Neural cell (in vitro differentiated cells): ENCODE data around the gene DCC. TPM values are rescaled to one million over a fixed set of nuclear protein-coding genes. Genes with fewer than 3 reads are reported as not detected.

Experiments
- H2AFZ ChIP-seq: fragments of 200-600, 300-800 bp; sonication (generic), shearing (Covaris generic); 2 replicates; pipeline ENCODE4 v1.6.0; 2014; ENCODE audit warnings: low read depth, mild to moderate bottlenecking, antibody characterized with exemption, low read length, moderate library complexity
- H3F3A ChIP-seq: fragments of 200-600 bp; shearing (Covaris generic); 2 replicates; pipeline ENCODE4 v1.6.1; 2016; ENCODE audit warnings: mild to moderate bottlenecking, moderate library complexity, mixed read lengths, antibody characterized with exemption, low read length; ENCODE audit not compliant: insufficient read depth, poor library complexity, severe bottlenecking
- H3K27ac ChIP-seq: fragments of 200-600, 300-800 bp; sonication (generic), shearing (Covaris generic); 2 replicates; pipeline ENCODE4 v1.5.1; 2014; ENCODE audit warnings: mild to moderate bottlenecking, low read length, moderate library complexity
- H3K27me3 ChIP-seq: fragments of 300-800, 200-600 bp; sonication (generic), shearing (Covaris generic); 2 replicates; pipeline ENCODE4 v1.6.0; 2014; ENCODE audit warnings: mild to moderate bottlenecking, low read depth, low read length, moderate library complexity; ENCODE audit not compliant: insufficient read depth
- H3K36me3 ChIP-seq: fragments of 300-800, 200-600 bp; sonication (generic), shearing (Covaris generic); 2 replicates; pipeline ENCODE4 v1.5.1; 2014; ENCODE audit warnings: mild to moderate bottlenecking, antibody characterized with exemption, low read length, moderate library complexity; ENCODE audit not compliant: insufficient read depth
- H3K4me2 ChIP-seq: fragments of 300-800, 200-600 bp; sonication (generic), shearing (Covaris generic); 2 replicates; pipeline ENCODE4 v1.6.0; 2014; ENCODE audit warnings: mild to moderate bottlenecking, low read length
- H3K4me3 ChIP-seq: fragments of 300-800, 200-600 bp; sonication (generic), shearing (Covaris generic); 2 replicates; pipeline ENCODE4 v1.5.1; 2014; ENCODE audit warnings: mild to moderate bottlenecking, low read length, moderate library complexity
- H3K79me2 ChIP-seq: fragments of 200-600 bp; shearing (Covaris generic); replicated peaks from 2 replicates; pipeline ENCODE4 v1.6.0; 2014; ENCODE audit warnings: mild to moderate bottlenecking, low read length, moderate library complexity; ENCODE audit not compliant: insufficient read depth
- H3K9ac ChIP-seq: fragments of 300-800, 200-600 bp; sonication (generic), shearing (Covaris generic); 2 replicates; pipeline ENCODE4 v1.6.1; 2016; ENCODE audit warnings: mild to moderate bottlenecking, low read length, mixed read lengths
- H3K9me2 ChIP-seq: fragments of 200-600 bp; shearing (Covaris generic); 2 replicates; pipeline ENCODE4 v1.6.1; 2016; ENCODE audit warnings: mild to moderate bottlenecking, low read length, mixed read lengths; ENCODE audit not compliant: insufficient read depth
- H3K9me3 ChIP-seq: fragments of 200-600, 300-800 bp; sonication (generic), shearing (Covaris generic); 2 replicates; pipeline ENCODE4 v1.6.1; 2016; ENCODE audit warnings: mild to moderate bottlenecking, mixed run types, low read length, moderate library complexity, mixed read lengths
- H4K20me1 ChIP-seq: fragments of 200-600 bp; shearing (Covaris generic); 2 replicates; pipeline ENCODE4 v1.6.1; 2016; ENCODE audit warnings: mild to moderate bottlenecking, mixed run types; ENCODE audit not compliant: insufficient read depth
- CTCF ChIP-seq: fragments of 450-650 bp; IDR thresholded peaks from 2 replicates; pipeline ENCODE4 v1.5.1; 2014; ENCODE audit warnings: antibody characterized with exemption, mild to moderate bottlenecking, moderate library complexity; ENCODE audit not compliant: poor library complexity, severe bottlenecking
- EP300 ChIP-seq: fragments of 450-650 bp; conservative IDR thresholded peaks from 2 replicates; pipeline ENCODE4 v1.6.1; 2014; ENCODE audit warnings: antibody characterized with exemption, mild to moderate bottlenecking, moderate library complexity; ENCODE audit not compliant: poor library complexity, severe bottlenecking
- EZH2 ChIP-seq: fragments of 200-600, 300-800 bp; shearing (Covaris generic), sonication (generic); IDR thresholded peaks from 2 replicates; pipeline ENCODE4 v1.6.1; 2014; ENCODE audit warnings: antibody characterized with exemption, low read length, borderline replicate concordance, mild to moderate bottlenecking; ENCODE audit not compliant: insufficient read depth, poor library complexity, severe bottlenecking
- MXI1 ChIP-seq: fragments of 450-650 bp; conservative IDR thresholded peaks from 2 replicates; pipeline ENCODE4 v1.6.1; 2014; ENCODE audit warnings: antibody characterized with exemption, mild to moderate bottlenecking; ENCODE audit not compliant: poor library complexity, severe bottlenecking
- POLR2AphosphoS5 ChIP-seq: IDR thresholded peaks from 2 replicates; pipeline ENCODE4 v1.6.1; 2012
- RAD21 ChIP-seq: fragments of 450-650 bp; conservative IDR thresholded peaks from 2 replicates; pipeline ENCODE4 v1.6.1; 2014; ENCODE audit warnings: antibody characterized with exemption, mild to moderate bottlenecking, moderate library complexity
- REST ChIP-seq: IDR thresholded peaks from 2 replicates; pipeline ENCODE4 v1.6.1; 2012; ENCODE audit warnings: borderline replicate concordance
- SMC3 ChIP-seq: fragments of 450-650 bp; conservative IDR thresholded peaks from 2 replicates; pipeline ENCODE4 v1.6.1; 2014; ENCODE audit warnings: antibody characterized with exemption, mild to moderate bottlenecking, moderate library complexity; ENCODE audit not compliant: poor library complexity
- polyA plus RNA-seq: library from polyadenylated mRNA; depleted of rRNA; stranded (reverse); fragments of >200 nt; gene quantifications from 2 replicates; pipeline ENCODE4 v1.2.3, GENCODE V29; 2014

The DCC gene
- polyA plus RNA-seq, 1 donor from 2014 or later, result 40.7 TPM

GRCh38 chr18:52869942-52870907 lies 530.2 kb downstream of the DCC start:
- H3K9me3 ChIP-seq, result no peaks in the 10 kb centered on the region
- no peak overlapping the region for H3K4me2 ChIP-seq
- H3K9me2 ChIP-seq, result no peaks in the 10 kb centered on the region
- H2AFZ ChIP-seq, result no peak overlapping the region
- no peaks in the 10 kb centered on the region for H3K27me3 ChIP-seq
- H4K20me1 ChIP-seq, result no peaks in the 10 kb centered on the region
- H3K27ac ChIP-seq, result no peak overlapping the region
- no peak for TF ChIP-seq REST
- no peak for TF ChIP-seq MXI1
- TF ChIP-seq CTCF, result peak; percentile 38
- peak; percentile 55 for TF ChIP-seq RAD21
- no peak for TF ChIP-seq POLR2AphosphoS5
- TF ChIP-seq SMC3, result peak; percentile 45
- H3F3A ChIP-seq, result no peaks in the 10 kb centered on the region
- no peak overlapping the region for H3K9ac ChIP-seq
- no peak overlapping the region for H3K4me3 ChIP-seq
- no peaks in the 10 kb centered on the region for H3K36me3 ChIP-seq
- no peaks in the 10 kb centered on the region for H3K79me2 ChIP-seq

- no peaks in the 10 kb centered on the region for H3K9me3 ChIP-seq
- H3K9ac ChIP-seq, result no peak overlapping the region
- no peaks in the 10 kb centered on the region for H3K9me2 ChIP-seq
- H3F3A ChIP-seq, result no peaks in the 10 kb centered on the region
- no peaks in the 10 kb centered on the region for H3K27me3 ChIP-seq
- H3K27ac ChIP-seq, result no peak overlapping the region
- H3K79me2 ChIP-seq, result no peaks in the 10 kb centered on the region
- H3K4me3 ChIP-seq, result no peak overlapping the region
- H2AFZ ChIP-seq, result no peak overlapping the region
- H3K36me3 ChIP-seq, result no peaks in the 10 kb centered on the region
- no peak for TF ChIP-seq EZH2
- no peak for TF ChIP-seq SMC3
- TF ChIP-seq EP300, result no peak
- TF ChIP-seq MXI1, result no peak
- no peak for TF ChIP-seq POLR2AphosphoS5
- TF ChIP-seq CTCF, result no peak
- TF ChIP-seq REST, result no peak
- no peak overlapping the region for H3K4me2 ChIP-seq
- H4K20me1 ChIP-seq, result no peaks in the 10 kb centered on the region
Observed at GRCh38 chr18:52874774-52875173, 534.8 kb downstream of the DCC start.
